GM21619 (cell line): ENCODE measurements around the gene MAB21L4.

Experiments used
- ATAC-seq: cut with Tn5 transposase; IDR thresholded peaks from one replicate; pipeline ENCODE4 v1.9.1; 2021; ENCODE audit not compliant: unreplicated experiment

Gene MAB21L4

GRCh38 chr2:240884745-240885144, 11.2 kb downstream of the MAB21L4 start:
- no peak for ATAC-seq

- no peak for ATAC-seq
These were observed 11.7 kb downstream of the MAB21L4 start for GRCh38 chr2:240884221-240884620.

- no peak for ATAC-seq
These were observed 14.0 kb downstream of the MAB21L4 start for GRCh38 chr2:240881913-240882312.

- no peak for ATAC-seq
These were observed 16.9 kb downstream of the MAB21L4 start for GRCh38 chr2:240879105-240879504.

GRCh38 chr2:240878341-240878936, 17.5 kb downstream of the MAB21L4 start:
- ATAC-seq = no peak

GRCh38 chr2:240877460-240878340, 18.3 kb downstream of the MAB21L4 start:
- ATAC-seq = no peak

- no peak for ATAC-seq
These were observed 19.3 kb downstream of the MAB21L4 start for GRCh38 chr2:240876475-240877251.

GRCh38 chr2:240876035-240876474, 19.9 kb downstream of the MAB21L4 start:
- ATAC-seq = no peak

- no peak for ATAC-seq
These were observed 20.5 kb downstream of the MAB21L4 start for GRCh38 chr2:240875228-240876034.

GRCh38 chr2:240874715-240875227, 21.2 kb downstream of the MAB21L4 start:
- no peak for ATAC-seq

GRCh38 chr2:240873805-240874714, 21.9 kb downstream of the MAB21L4 start:
- ATAC-seq = no peak

- ATAC-seq = no peak
These were observed 22.7 kb downstream of the MAB21L4 start for GRCh38 chr2:240873098-240873788.

GRCh38 chr2:240872317-240873097, 23.4 kb downstream of the MAB21L4 start:
- ATAC-seq = no peak

GRCh38 chr2:240871071-240871958, 24.6 kb downstream of the MAB21L4 start:
- no peak for ATAC-seq

GRCh38 chr2:240869956-240870875, 25.7 kb downstream of the MAB21L4 start:
- no peak for ATAC-seq
